GM21619 (cell line): Measurements from ENCODE around the gene RUNX2.
A peak's percentile ranks its signal among the peaks of the same experiment; 100 is the strongest.

ENCODE experiments used
- ATAC-seq: cut with Tn5 transposase; IDR thresholded peaks from one replicate; pipeline ENCODE4 v1.9.1; 2021; ENCODE audit not compliant: unreplicated experiment

Gene RUNX2

GRCh38 chr6:45351076-45351475, 22.9 kb downstream of the RUNX2 start:
- no peak for ATAC-seq

DNA sequence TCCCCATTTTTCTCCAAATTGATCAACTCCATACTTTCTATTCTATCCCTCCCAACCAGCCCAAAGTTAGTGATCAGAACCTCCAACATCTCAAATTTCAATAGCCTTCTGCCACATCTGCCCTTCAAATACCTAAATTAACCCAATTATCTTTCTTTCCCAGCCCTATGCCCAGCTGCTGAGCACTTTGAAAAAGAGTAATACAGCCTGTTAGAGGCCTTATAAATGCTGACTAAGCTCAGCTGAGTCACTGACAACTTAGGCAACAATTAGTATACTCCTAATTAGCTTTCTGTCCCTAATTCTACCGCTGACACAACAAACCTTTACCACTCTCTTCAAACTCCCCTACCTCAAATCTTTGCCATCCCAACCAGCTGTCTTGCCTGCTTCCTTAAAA, 23.5 kb downstream of the RUNX2 start:
- no peak for ATAC-seq

DNA sequence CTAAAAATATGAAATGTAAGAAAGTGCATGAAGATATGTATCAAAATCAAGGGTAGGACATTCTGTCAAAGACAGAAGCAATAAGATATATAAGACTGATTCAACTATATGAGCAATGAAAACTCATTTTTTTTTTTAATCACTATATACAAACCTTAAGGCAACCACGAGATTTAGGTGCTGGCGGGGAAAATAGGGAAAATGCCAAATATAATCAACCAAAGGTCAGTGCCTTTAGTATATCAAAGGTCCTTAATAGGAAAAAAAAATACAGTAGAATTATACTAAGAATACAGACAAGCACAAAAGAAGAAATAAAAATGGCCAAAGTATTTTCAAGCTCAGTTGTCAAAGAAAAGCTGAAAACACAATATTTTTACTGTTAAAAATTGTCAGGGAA, 25.5 kb downstream of the RUNX2 start:
- no peak for ATAC-seq

DNA sequence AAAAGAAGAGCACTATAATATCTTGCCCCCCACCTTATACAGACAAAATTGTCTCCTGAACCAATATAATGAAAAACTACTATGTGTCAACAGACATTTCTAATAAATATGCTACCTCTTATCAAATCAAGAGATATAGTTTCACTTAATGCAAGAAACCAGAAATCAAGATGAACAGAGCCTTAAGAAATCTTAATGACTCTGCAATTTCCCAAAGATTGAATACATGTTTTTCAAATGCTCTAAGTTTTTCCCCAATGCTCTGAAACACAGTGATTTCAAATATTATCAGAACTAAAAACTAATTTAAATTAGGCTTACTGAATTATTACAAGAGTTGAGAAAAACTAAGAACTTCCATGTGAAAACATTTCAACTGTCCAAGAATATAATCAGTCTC, 36.3 kb downstream of the RUNX2 start:
- no peak for ATAC-seq

DNA sequence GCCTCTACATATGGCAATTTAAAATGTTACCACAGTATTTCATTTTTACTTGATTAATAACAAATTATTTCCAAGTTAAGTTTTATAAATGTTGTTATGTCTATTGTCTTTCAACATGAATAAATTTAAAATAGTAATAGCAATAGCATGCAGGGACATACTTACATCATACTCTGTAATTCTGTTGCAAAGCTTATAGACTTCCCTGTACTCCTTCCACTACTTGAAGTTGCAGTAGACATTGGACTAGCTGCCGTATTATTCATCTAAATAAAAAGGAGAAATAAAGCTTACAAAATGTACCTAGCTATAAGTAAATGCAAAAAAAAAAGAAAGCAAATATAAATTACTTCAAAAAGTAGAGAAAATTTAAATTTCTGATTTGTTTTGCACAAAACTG, 36.9 kb downstream of the RUNX2 start:
- no peak for ATAC-seq

GRCh38 chr6:45366534-45366933, 38.4 kb downstream of the RUNX2 start:
- no peak for ATAC-seq

DNA sequence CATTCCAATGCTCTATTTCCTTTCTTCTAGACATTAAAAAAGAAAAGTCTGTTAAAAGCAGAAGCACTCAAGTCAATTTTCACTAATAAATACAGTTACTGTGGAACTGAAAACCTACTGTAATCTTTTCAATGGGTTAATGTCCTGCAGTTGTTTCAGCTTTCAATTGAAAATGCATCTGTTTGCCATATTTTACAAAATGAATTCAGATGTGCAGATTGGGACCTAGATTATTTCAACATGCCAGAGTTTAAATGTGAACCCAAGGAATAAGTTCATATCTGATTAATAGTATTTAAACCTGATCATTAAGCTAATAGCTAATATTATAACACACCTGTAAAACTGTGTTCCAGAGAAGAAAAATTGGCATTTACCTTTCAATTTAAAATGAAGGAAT, 39.9 kb downstream of the RUNX2 start:
- ATAC-seq: no peak

DNA sequence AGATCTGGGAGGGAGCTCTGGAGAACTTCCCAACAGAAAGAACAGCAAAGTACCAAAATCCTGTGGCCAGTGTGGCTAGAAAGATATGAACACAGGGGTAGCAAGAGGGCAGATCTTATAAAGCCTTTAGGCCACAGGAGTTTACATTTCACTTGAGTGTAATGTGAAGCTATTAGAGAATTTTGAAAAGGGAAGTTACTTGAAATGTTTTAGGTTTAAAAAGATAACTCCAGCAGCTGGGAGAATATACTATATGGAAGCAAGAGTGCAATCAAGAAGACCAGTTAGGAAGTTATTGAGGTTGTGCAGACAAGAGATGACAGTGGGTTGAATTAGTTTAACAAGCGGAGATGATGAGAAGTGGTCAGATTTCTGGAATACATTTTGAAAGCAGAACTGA, 41.7 kb downstream of the RUNX2 start:
- ATAC-seq: no peak

DNA sequence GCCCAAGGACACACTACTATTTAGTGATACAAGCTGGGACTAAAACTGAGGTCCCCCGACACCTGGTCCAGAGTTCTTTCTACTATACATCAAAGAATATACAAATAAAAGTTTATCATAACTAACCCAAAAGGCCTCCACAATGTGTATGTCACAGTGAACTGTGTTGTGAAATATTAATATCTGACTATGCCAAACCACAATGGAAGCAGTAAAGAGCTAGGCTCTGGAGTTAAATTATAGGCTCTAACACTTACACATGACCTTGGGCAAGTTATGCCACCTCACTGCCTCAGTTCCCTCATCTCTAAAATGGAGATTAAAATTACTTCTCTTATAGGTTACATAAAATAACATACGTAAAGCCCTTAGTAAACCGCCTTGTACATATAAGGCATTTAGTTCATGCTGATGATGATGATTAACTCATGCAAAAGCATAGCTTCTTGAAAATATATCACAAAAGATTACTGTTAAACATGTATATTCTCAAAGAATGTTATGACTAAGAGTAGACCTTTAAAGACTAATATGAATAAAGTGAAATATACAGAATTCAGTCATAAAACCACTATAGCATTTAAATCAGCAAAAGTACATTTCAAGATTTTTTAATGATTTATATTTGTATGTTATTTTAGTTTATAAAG, 43.9 kb downstream of the RUNX2 start:
- ATAC-seq: no peak

DNA sequence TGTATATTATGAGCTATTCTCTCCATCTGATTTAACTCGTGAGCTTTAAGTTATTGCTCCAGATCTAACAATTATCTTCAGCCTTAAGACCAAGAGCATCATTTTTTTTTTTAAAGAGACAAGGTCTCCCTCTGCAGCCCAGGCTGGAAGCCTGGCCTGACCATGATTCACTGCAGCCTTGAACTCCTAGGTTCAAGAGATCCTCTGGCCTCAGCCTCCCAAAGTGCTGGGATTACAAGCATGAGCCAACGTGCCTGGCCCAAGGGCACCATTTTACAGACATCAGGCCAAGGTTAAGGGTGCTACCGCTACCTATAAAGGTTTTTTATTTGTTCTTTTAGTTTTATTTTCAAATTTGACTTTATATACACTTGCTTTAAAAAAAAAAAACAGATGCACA, 47.3 kb downstream of the RUNX2 start:
- ATAC-seq: no peak

DNA sequence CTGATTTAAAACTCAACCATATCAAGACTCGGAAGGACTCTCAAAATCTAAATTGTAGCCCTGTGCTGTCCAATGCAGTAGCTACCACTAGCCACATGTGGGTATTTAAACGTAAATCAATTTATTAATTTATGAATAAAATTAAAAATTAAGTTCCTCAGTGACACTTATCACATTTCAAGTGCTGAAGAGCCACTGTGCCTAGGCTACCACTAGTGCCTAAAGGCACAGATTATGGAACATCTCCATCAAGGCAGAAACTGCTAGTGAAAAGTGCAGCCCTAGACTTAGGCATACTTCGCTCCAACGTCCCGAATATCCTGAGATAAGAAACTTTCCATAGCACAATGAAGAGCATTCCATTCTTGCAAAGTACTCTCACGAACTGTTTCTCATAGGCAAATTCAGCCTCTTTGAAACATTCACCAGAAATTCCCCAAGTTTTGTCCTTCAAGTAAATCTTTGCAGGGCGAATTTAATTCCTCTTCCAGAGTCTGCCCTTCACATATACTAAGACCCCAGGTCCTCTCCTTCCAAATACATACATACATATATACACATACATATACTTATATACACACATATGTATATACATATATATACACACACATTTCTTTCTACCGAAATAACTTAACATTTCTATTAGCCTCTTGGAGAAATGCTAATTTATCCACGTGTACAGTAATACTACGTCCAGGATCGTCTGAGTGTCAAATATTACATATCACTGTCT, 48.3 kb downstream of the RUNX2 start:
- ATAC-seq: no peak

- ATAC-seq: peak; percentile 3
These were observed 49.0 kb downstream of the RUNX2 start for GRCh38 chr6:45377043-45377553.

GRCh38 chr6:45377554-45378333, 49.6 kb downstream of the RUNX2 start, which contains the start of gene SUPT3H:
TSS of gene SUPT3H (minus strand) at chr6:45377934.
- peak; percentile 95 for ATAC-seq

- ATAC-seq: peak; percentile 31
These were observed 50.3 kb downstream of the RUNX2 start for GRCh38 chr6:45378334-45378926.

- no peak for ATAC-seq
These were observed 54.3 kb downstream of the RUNX2 start for GRCh38 chr6:45382391-45382790.

DNA sequence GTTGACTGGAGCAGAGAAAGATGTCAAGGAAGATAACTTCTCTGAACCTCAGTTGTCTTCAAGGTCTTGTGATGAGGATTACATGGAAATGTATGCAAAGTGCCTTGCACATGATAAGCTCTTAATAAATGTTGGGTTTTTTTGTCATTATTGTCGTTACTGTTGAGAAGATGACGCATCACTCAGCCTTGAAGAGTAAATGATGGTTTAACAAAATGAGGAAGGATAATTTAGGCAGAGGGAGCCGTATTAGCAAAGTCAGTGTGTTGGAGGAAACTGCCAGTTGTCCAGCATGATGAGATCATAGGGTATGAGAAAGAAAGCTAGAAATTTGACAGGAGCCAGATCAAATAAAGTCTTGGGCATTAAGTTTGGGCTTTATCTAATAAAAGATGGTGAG, 58.4 kb downstream of the RUNX2 start:
- ATAC-seq: no peak

DNA sequence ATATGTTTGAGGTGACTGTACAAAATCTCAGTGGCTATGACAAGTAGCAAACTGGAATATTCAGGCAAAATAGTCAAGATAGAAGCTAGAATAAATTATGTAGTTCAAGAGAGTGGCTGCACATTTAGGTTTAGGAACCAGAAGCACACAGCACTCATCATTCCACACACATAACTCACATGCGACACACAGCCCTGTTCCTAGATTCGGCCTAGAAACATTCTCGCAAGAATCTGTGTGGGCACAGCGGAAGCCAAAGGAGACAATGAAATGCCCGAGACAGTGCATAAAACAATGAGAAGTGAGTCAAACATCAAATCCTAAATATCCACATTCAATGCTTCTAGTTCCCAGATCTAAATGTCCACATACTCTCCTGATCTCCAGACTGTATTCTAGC, 59.1 kb downstream of the RUNX2 start:
- no peak for ATAC-seq

- ATAC-seq: no peak
These were observed 60.2 kb downstream of the RUNX2 start for GRCh38 chr6:45388328-45388727.

- no peak for ATAC-seq
These were observed 66.5 kb downstream of the RUNX2 start for GRCh38 chr6:45394586-45395095.

DNA sequence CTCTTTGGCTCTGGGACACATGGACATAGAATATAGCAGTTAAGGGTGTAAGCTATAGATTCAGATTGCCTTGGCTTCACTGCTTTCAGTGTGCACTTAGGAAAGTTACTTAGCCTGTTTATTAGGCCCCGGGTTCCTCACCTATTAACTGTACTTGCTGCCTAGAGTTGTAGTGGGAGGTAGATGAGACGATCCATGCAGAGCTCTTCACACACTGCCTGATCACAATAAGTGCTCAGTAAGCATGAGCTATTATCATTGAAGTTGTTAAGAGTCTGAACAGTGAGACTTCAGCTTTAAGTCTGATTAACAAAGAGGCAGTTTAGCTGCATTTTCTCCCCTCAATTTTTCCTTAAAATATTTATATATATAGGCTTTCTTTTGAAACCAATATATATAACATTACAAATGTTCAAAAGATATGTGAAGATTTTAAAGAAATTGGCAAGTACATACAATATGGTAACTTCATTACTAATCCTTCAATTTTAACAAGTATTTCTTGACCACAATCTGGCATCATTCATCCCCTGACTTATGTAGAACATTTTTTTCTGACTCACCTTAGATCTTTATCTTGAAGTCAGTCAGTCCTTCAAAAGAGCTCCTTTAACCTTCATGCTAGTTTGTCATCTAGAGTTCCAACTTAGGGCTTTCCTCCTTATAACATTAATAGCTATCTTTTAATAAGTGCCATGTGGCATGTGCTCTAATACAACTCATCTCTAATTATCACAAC, 70.1 kb downstream of the RUNX2 start:
- ATAC-seq: no peak
